ENCODE data around the gene MAT2A. TPM values are rescaled to one million over a fixed set of nuclear protein-coding genes. Genes with fewer than 3 reads are reported as not detected.

MAT2A gene
- total RNA-seq, 2 experiments from 2014 or later = 196 to 208 TPM

Other genes starting within 250 kb of the MAT2A start
- gene TGOLN2, start 211.2 kb upstream of the MAT2A start, total RNA-seq = 10 to 100 TPM; 84.8 to 85.9 TPM
- 10 to 100 TPM; 22.6 to 22.8 TPM for gene RETSAT, start 184.6 kb upstream of the MAT2A start, total RNA-seq
- 10 to 100 TPM; 11.1 to 15.0 TPM for gene ELMOD3, start 184.4 kb upstream of the MAT2A start, total RNA-seq
- gene CAPG, start 128.8 kb upstream of the MAT2A start, total RNA-seq = 10 to 100 TPM; 24.1 to 25.6 TPM
- 1 to 10 TPM in 1 of 2 experiments, under 1 TPM in 1; 0.65 to 1.4 TPM for gene SH2D6, start 120.5 kb upstream of the MAT2A start, total RNA-seq
- gene GGCX, start 22.3 kb downstream of the MAT2A start, total RNA-seq = 10 to 100 TPM; 24.2 to 25.2 TPM
- 100 to 1,000 TPM; 112 to 114 TPM for gene VAMP8, start 38.4 kb downstream of the MAT2A start, total RNA-seq
- 10 to 100 TPM; 49.7 to 51.9 TPM for gene VAMP5, start 45.3 kb downstream of the MAT2A start, total RNA-seq
- 100 to 1,000 TPM; 120 to 124 TPM for gene RNF181, start 56.6 kb downstream of the MAT2A start, total RNA-seq
- 1 to 10 TPM; 1.2 to 1.6 TPM for gene TMEM150A, start 63.5 kb downstream of the MAT2A start, total RNA-seq
- gene C2orf68, start 72.9 kb downstream of the MAT2A start, total RNA-seq = 10 to 100 TPM; 36.3 to 39.1 TPM
- gene USP39, start 77.0 kb downstream of the MAT2A start, total RNA-seq = 10 to 100 TPM; 83.2 to 83.4 TPM
- gene SFTPB, start 129.0 kb downstream of the MAT2A start, total RNA-seq = not detected
- gene GNLY, start 155.2 kb downstream of the MAT2A start, total RNA-seq = 10 to 100 TPM; 21.5 to 22.8 TPM
- not detected for gene ATOH8, start 214.8 kb downstream of the MAT2A start, total RNA-seq